A673 (cell line): ENCODE results near the gene CPNE8.

Experiments used
- CTCF ChIP-seq: fragments of 300-800, 200-600 bp; sonication (generic); conservative IDR thresholded peaks from 2 replicates; pipeline ENCODE4 v1.5.1; 2017; ENCODE audit warnings: low read depth, mild to moderate bottlenecking, antibody characterized with exemption, low read length, moderate library complexity, mixed read lengths
- EZH2 ChIP-seq: fragments of 200-600 bp; sonication (generic); IDR thresholded peaks from 2 replicates; pipeline ENCODE4 v1.6.1; 2017; ENCODE audit warnings: borderline replicate concordance, low read depth, mild to moderate bottlenecking, mixed read lengths, antibody characterized with exemption, low read length; ENCODE audit not compliant: poor library complexity, severe bottlenecking

- TF ChIP-seq CTCF (no peak), EZH2 (no peak)
These were observed 236.3 kb downstream of the CPNE8 start for GRCh38 chr12:38669081-38669480.
